Mammary epithelial cell (primary cell): ENCODE data around the gene SLC13A1.

Source experiments
- CTCF ChIP-seq, 2 donors: IDR thresholded peaks in 1 of 2; conservative IDR thresholded peaks in 1 of 2; 2 replicates each; pipeline ENCODE4 v1.5.1; 2011 to 2012; ENCODE audit warnings: inconsistent platforms in 2 of 2, low read length in 2 of 2, mild to moderate bottlenecking in 2 of 2, control low read depth in 1 of 2, low read depth in 1 of 2; ENCODE audit not compliant: insufficient read depth in 1 of 2; ENCODE audit errors: extremely low read depth in 1 of 2
- EZH2 ChIP-seq: IDR thresholded peaks from 2 replicates; pipeline ENCODE4 v1.6.1; 2012; ENCODE audit warnings: low read length, inconsistent platforms, borderline replicate concordance

DNA sequence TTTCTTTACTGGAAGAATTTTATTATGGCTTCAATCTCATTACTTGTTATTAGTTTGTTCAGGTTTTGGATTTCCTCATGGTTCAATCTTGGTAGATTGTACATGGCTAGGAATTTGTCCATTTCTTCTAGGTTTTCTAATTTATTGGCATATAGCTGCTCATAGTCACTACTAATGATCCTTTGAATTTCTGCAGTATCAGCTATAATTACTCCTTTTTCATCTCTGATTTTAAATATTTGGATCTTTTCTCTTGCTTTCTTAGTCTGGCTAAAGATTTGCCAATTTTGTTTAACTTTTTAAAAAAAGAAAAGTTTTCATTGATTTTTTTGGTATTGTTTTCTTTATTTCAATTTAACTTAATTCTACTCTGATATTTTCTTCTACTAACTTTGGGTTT lies 59.2 kb downstream of the SLC13A1 start:
- TF ChIP-seq CTCF (conservative IDR thresholded peaks at IDR 0.05 in 1 of 2, IDR thresholded peaks at IDR 0.05 in 1 of 2; ENCODE audit: extremely low read depth in 1 of 2, insufficient read depth in 1 of 2, low read depth in 1 of 2, low read length in 2 of 2) (no peak), EZH2 (no peak)
